ENCODE data around the gene MRPL24. TPM values are rescaled to one million over a fixed set of nuclear protein-coding genes. Genes with fewer than 3 reads are reported as not detected.
A peak's percentile ranks its signal among the peaks of the same experiment; 100 is the strongest.

Gene MRPL24
- total and polyA plus RNA-seq, 10 of the 15 experiments (the other 5 are each of a cell fraction or from before 2014, with no cell fraction given): 87.4 to 269 (median 134) TPM

GRCh38 chr1:156748670-156749418, 8.0 kb upstream of the MRPL24 start (continued):
- no peak for TF ChIP-seq CHD1 (IDR thresholded peaks at IDR 0.05; ENCODE audit: low read depth, low read length)
- no peak for TF ChIP-seq REST (IDR thresholded peaks at IDR 0.05; ENCODE audit: low read depth, low read length)
- TF ChIP-seq NR2F1 (conservative IDR thresholded peaks at IDR 0.05): no peak
- TF ChIP-seq MLLT1 (IDR thresholded peaks at IDR 0.05): peak; percentile 46; the same call in 1 of the 2 replicates
- no peak for TF ChIP-seq BCL3 (IDR thresholded peaks at IDR 0.05; ENCODE audit: borderline replicate concordance, insufficient read depth, low read depth, low read length, poor library complexity, severe bottlenecking)
- peak; percentile 68 for TF ChIP-seq NBN (IDR thresholded peaks at IDR 0.05)
- no peak for TF ChIP-seq STAT1 (conservative IDR thresholded peaks at IDR 0.05)
- TF ChIP-seq HCFC1 (IDR thresholded peaks at IDR 0.05; ENCODE audit: low read length): no peak
- TF ChIP-seq DPF2 (IDR thresholded peaks at IDR 0.05): no peak
- TF ChIP-seq CBX5 (IDR thresholded peaks at IDR 0.05; ENCODE audit: low read depth): no peak
- TF ChIP-seq GABPA (IDR thresholded peaks at IDR 0.05; ENCODE audit: low read depth): no peak
- no peak for TF ChIP-seq PBX3 (IDR thresholded peaks at IDR 0.05; ENCODE audit: insufficient replicate concordance, low read depth, low read length)
- no peak for TF ChIP-seq RFX5 (IDR thresholded peaks at IDR 0.05; ENCODE audit: low read depth, low read length)
- no peak for TF ChIP-seq KAT2A (conservative IDR thresholded peaks at IDR 0.05; ENCODE audit: control insufficient read depth, low read depth, low read length)
- TF ChIP-seq TBL1XR1 (IDR thresholded peaks at IDR 0.05; ENCODE audit: low read depth, low read length): no peak
- TF ChIP-seq E4F1 (IDR thresholded peaks at IDR 0.05; ENCODE audit: borderline replicate concordance, partially characterized antibody): no peak
- TF ChIP-seq HDAC6 (IDR thresholded peaks at IDR 0.05; ENCODE audit: unreplicated experiment): no peak
- TF ChIP-seq ESRRA (IDR thresholded peaks at IDR 0.05; ENCODE audit: low read length): no peak
- no peak for TF ChIP-seq CHD2 (IDR thresholded peaks at IDR 0.05; ENCODE audit: borderline replicate concordance, low read depth, low read length)
- TF ChIP-seq SREBF2 (IDR thresholded peaks at IDR 0.05; ENCODE audit: low read length): no peak
- no peak for TF ChIP-seq EZH2 (IDR thresholded peaks at IDR 0.05; ENCODE audit: borderline replicate concordance, control insufficient read depth, low read depth, low read length)
